GM12875 (cell line): ENCODE measurements around the gene IGFBP5.

Source experiments
- H3K4me3 ChIP-seq: one replicate; pipeline ENCODE4 v1.5.1; 2011; ENCODE audit warnings: low read depth, low read length, control low read depth
- CTCF ChIP-seq: IDR thresholded peaks from 2 replicates; pipeline ENCODE4 v1.5.1; 2011; ENCODE audit warnings: low read depth, mild to moderate bottlenecking, control low read depth, inconsistent platforms, low read length, moderate library complexity, borderline replicate concordance; ENCODE audit not compliant: insufficient read depth

IGFBP5 gene

GRCh38 chr2:216715402-216715974 lies 20.1 kb upstream of the IGFBP5 start:
- TF ChIP-seq CTCF = no peak
- no peak overlapping the region for H3K4me3 ChIP-seq

- TF ChIP-seq CTCF = no peak
- no peak overlapping the region for H3K4me3 ChIP-seq
These were observed 19.0 kb upstream of the IGFBP5 start for GRCh38 chr2:216714376-216714775.

GRCh38 chr2:216713691-216714336 lies 18.5 kb upstream of the IGFBP5 start:
- H3K4me3 ChIP-seq = no peak overlapping the region
- TF ChIP-seq CTCF = no peak

GRCh38 chr2:216711348-216711747 lies 16.0 kb upstream of the IGFBP5 start:
- no peak overlapping the region for H3K4me3 ChIP-seq

GRCh38 chr2:216710551-216711301 lies 15.4 kb upstream of the IGFBP5 start:
- no peak for TF ChIP-seq CTCF
- no peak overlapping the region for H3K4me3 ChIP-seq

More at GRCh38 chr2:216711348-216711747, 16.0 kb upstream of the IGFBP5 start:
- no peak for TF ChIP-seq CTCF

- TF ChIP-seq CTCF = no peak
- no peak overlapping the region for H3K4me3 ChIP-seq
These were observed 7.4 kb upstream of the IGFBP5 start for GRCh38 chr2:216702756-216703155.
